Measurements from ENCODE around the gene LHFPL3.

DNA sequence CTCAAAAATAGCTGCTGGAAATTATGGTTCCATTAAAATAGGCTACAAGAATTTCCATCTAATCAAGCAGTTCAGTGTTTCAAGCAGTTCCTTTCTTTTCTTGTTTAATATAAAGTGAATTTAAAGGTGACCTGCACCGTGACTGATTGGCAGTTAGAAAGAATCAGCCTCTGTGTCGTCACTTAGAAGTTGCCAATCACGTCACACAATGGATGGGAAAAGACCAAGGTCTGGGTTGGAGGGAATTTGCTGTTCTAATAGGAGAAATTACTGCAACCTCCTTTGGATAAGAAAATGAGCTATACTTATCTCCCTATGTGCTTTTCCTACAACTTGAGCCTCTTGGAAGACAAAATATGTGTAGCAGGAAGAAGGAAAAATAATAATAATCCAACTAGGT, 466.2 kb downstream of the LHFPL3 start:
- TF ChIP-seq EZH2 (IDR thresholded peaks at IDR 0.05): no peak
- TF ChIP-seq, protein P1, sequence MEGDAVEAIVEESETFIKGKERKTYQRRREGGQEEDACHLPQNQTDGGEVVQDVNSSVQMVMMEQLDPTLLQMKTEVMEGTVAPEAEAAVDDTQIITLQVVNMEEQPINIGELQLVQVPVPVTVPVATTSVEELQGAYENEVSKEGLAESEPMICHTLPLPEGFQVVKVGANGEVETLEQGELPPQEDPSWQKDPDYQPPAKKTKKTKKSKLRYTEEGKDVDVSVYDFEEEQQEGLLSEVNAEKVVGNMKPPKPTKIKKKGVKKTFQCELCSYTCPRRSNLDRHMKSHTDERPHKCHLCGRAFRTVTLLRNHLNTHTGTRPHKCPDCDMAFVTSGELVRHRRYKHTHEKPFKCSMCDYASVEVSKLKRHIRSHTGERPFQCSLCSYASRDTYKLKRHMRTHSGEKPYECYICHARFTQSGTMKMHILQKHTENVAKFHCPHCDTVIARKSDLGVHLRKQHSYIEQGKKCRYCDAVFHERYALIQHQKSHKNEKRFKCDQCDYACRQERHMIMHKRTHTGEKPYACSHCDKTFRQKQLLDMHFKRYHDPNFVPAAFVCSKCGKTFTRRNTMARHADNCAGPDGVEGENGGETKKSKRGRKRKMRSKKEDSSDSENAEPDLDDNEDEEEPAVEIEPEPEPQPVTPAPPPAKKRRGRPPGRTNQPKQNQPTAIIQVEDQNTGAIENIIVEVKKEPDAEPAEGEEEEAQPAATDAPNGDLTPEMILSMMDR (IDR thresholded peaks at IDR 0.05): no peak
- no peak for TF ChIP-seq EZH2phosphoT487 (IDR thresholded peaks at IDR 0.05)
